K562 (cell line): ENCODE measurements around the gene ISG20L2. TPM values are rescaled to one million over a fixed set of nuclear protein-coding genes. Genes with fewer than 3 reads are reported as not detected.

ENCODE experiments used
- FOSL1 ChIP-seq: fragments of 200-800 bp; sonication (Bioruptor generic); conservative IDR thresholded peaks from 2 replicates; pipeline ENCODE4 v1.6.1; 2016; ENCODE audit warnings: missing genetic modification characterization, missing compliant biosample characterization
- FOXA3 ChIP-seq, 2 experiments: fragments of 450-650 bp in 1 of 2; sonication (generic) in 1 of 2; formaldehyde crosslinking; IDR thresholded peaks in 1 of 2; conservative IDR thresholded peaks in 1 of 2; 2 replicates each; pipeline versions ENCODE4 v1.4.0 to v1.8.0; 2020 to 2022; ENCODE audit warnings: mild to moderate bottlenecking in 2 of 2, missing genetic modification reagents in 1 of 2
- GATA2 ChIP-seq: sonication (generic); formaldehyde crosslinking; IDR thresholded peaks from 2 replicates; pipeline ENCODE4 v1.4.0; 2020; ENCODE audit warnings: mild to moderate bottlenecking, missing genetic modification reagents
- GTF2E2 ChIP-seq: fragments of 200-800 bp; sonication (Bioruptor generic); IDR thresholded peaks from 2 replicates; pipeline ENCODE4 v1.6.1; 2016; ENCODE audit warnings: missing genetic modification characterization, missing compliant biosample characterization
- MCM2 ChIP-seq: fragments of 450-650 bp; IDR thresholded peaks from 2 replicates; pipeline ENCODE4 v1.6.1; 2017; ENCODE audit warnings: low read depth, mild to moderate bottlenecking
- MLX ChIP-seq, 2 experiments: fragments of 450-650 bp in 1 of 2; sonication (generic) in 1 of 2; formaldehyde crosslinking; conservative IDR thresholded peaks; 2 replicates each; pipeline versions ENCODE4 v1.4.0 to v1.8.1; 2020 to 2022; ENCODE audit warnings: mild to moderate bottlenecking in 1 of 2, missing genetic modification reagents in 1 of 2
- PATZ1 ChIP-seq: fragments of 250-450 bp; sonication (Bioruptor Pico); IDR thresholded peaks from 2 replicates; pipeline ENCODE4 v1.5.0; 2020; ENCODE audit warnings: mild to moderate bottlenecking, borderline replicate concordance
- PTBP1 ChIP-seq: fragments of 200-400 bp; formaldehyde crosslinking; IDR thresholded peaks from 2 replicates; pipeline ENCODE4 v1.6.1; 2017; ENCODE audit warnings: low read depth, low read length
- RBM17 ChIP-seq: fragments of 200-400 bp; formaldehyde crosslinking; IDR thresholded peaks from 2 replicates; pipeline ENCODE4 v1.6.1; 2017; ENCODE audit warnings: low read depth, mild to moderate bottlenecking, low read length, borderline replicate concordance
- ZNF318 ChIP-seq, 2 experiments: fragments of 450-650 bp; IDR thresholded peaks; 2 replicates each; pipeline ENCODE4 v1.6.1; 2016; ENCODE audit warnings: mild to moderate bottlenecking in 2 of 2, borderline replicate concordance in 1 of 2, low read depth in 1 of 2, moderate library complexity in 1 of 2
- ZNF512 ChIP-seq: IDR thresholded peaks from 2 replicates; pipeline ENCODE4 v1.6.1; 2016; ENCODE audit warnings: missing genetic modification characterization, missing compliant biosample characterization
- polyA plus RNA-seq, 8 experiments: library from polyadenylated mRNA; depleted of rRNA in 4 of 8; stranded (reverse) in 5 of 8; unstranded in 3 of 8; fragments of >200 nt; fragmentation: Nextera tagmentation in 2 of 8; fragmentation: Illumina TruSeq in 1 of 8; extraction: Ambion mirVana in 2 of 8; extraction: Trizol in 1 of 8; gene quantifications; 2 replicates each; pipeline versions ENCODE4 v1.2.1 to v1.2.3, GENCODE V29; 2011 to 2014; ENCODE audit warnings: inconsistent platforms in 1 of 8, missing spikeins in 1 of 8
- total RNA-seq, 7 experiments: library from RNA; depleted of rRNA in 6 of 7; stranded (reverse); fragments of >200 nt in 6 of 7; fragmentation: Illumina TruSeq in 2 of 7; extraction: Trizol in 2 of 7; gene quantifications; 2 replicates each; pipeline versions ENCODE4 v1.2.1 to v1.2.3, GENCODE V29; 2011 to 2021; ENCODE audit warnings: low replicate concordance in 1 of 7

Gene ISG20L2
- total and polyA plus RNA-seq, 9 of the 15 experiments (the other 6 are each of a cell fraction or from before 2014, with no cell fraction given), result 21.3 to 130 (median 50.3) TPM

GRCh38 chr1:156750711-156751450, 22.3 kb upstream of the ISG20L2 start (continued):
- TF ChIP-seq ZNF318 (IDR thresholded peaks at IDR 0.05; ENCODE audit: borderline replicate concordance in 1 of 2, low read depth in 1 of 2) (no peak), MLX (CRISPR knock-in tag; conservative IDR thresholded peaks at IDR 0.05) (no peak), GATA2 (no peak), PATZ1 (CRISPR knock-in tag) (no peak), RBM17 (no peak), ZNF512 (tag) (no peak), FOSL1 (no peak), GTF2E2 (tag) (no peak), FOXA3 (CRISPR knock-in tag; conservative IDR thresholded peaks at IDR 0.05 in 1 of 2, IDR thresholded peaks at IDR 0.05 in 1 of 2) (no peak), MCM2 (no peak), PTBP1 (no peak)
